SK-N-SH treated with all-trans-retinoic acid at 6 μM for 48 hours (cell line): ENCODE data around the gene THSD4.

Source experiments
- ATAC-seq: fragments of 200-7000 bp; cut with Tn5 transposase; 3 replicates; pipeline ENCODE4 v1.9.1; 2020; ENCODE audit warnings: mild to moderate bottlenecking, moderate library complexity
- ARNTL ChIP-seq: fragments of 450-650 bp; formaldehyde crosslinking; IDR thresholded peaks from 2 replicates; pipeline ENCODE4 v1.5.0; 2020; ENCODE audit warnings: low read depth, mild to moderate bottlenecking, moderate library complexity, borderline replicate concordance
- BACH2 ChIP-seq: fragments of 250-450 bp; sonication (Bioruptor Pico); IDR thresholded peaks from 2 replicates; pipeline ENCODE4 v1.9.0; 2021; ENCODE audit warnings: mild to moderate bottlenecking, borderline replicate concordance
- ESRRG ChIP-seq: fragments of 250-450 bp; sonication (Bioruptor Pico); IDR thresholded peaks from 2 replicates; pipeline ENCODE4 v1.6.1; 2021; ENCODE audit warnings: mild to moderate bottlenecking
- GLIS3 ChIP-seq: fragments of 250-450 bp; sonication (Bioruptor Pico); IDR thresholded peaks from 2 replicates; pipeline ENCODE4 v1.5.0; 2020; ENCODE audit warnings: mild to moderate bottlenecking, moderate library complexity
- ISL1 ChIP-seq: fragments of 250-450 bp; sonication (Bioruptor Pico); IDR thresholded peaks from 2 replicates; pipeline ENCODE4 v2.1.2; 2022; ENCODE audit warnings: mild to moderate bottlenecking, moderate library complexity
- OSR1 ChIP-seq: fragments of 250-450 bp; sonication (Bioruptor Pico); IDR thresholded peaks from 2 replicates; pipeline ENCODE4 v1.8.0; 2022; ENCODE audit warnings: moderate library complexity, mild to moderate bottlenecking, inconsistent platforms
- PPARA ChIP-seq: fragments of 250-450 bp; sonication (Bioruptor Pico); IDR thresholded peaks from 2 replicates; pipeline ENCODE4 v1.5.0; 2020; ENCODE audit warnings: mild to moderate bottlenecking, borderline replicate concordance
- RARB ChIP-seq: fragments of 250-450 bp; sonication (Bioruptor Pico); IDR thresholded peaks from 2 replicates; pipeline ENCODE4 v1.8.0; 2021; ENCODE audit warnings: mild to moderate bottlenecking, moderate library complexity
- SNAI2 ChIP-seq: fragments of 250-450 bp; sonication (Bioruptor Pico); IDR thresholded peaks from 2 replicates; pipeline ENCODE4 v1.5.0; 2020; ENCODE audit warnings: mild to moderate bottlenecking, moderate library complexity
- TCF4 ChIP-seq: fragments of 250-450 bp; sonication (Bioruptor Pico); IDR thresholded peaks from 2 replicates; pipeline ENCODE4 v1.8.0; 2021; ENCODE audit warnings: mild to moderate bottlenecking, moderate library complexity, borderline replicate concordance
- TOX ChIP-seq: fragments of 250-450 bp; sonication (Bioruptor Pico); IDR thresholded peaks from 2 replicates; pipeline ENCODE4 v1.8.0; 2021; ENCODE audit warnings: mild to moderate bottlenecking, moderate library complexity, borderline replicate concordance
- TSHZ2 ChIP-seq: fragments of 250-450 bp; sonication (Bioruptor Pico); IDR thresholded peaks from 2 replicates; pipeline ENCODE4 v1.5.0; 2020; ENCODE audit warnings: mild to moderate bottlenecking, moderate library complexity
- ZC3H10 ChIP-seq: fragments of 250-450 bp; sonication (Bioruptor Pico); IDR thresholded peaks from 2 replicates; pipeline ENCODE4 v1.5.1; 2021; ENCODE audit warnings: mild to moderate bottlenecking, moderate library complexity
- ZFP3 ChIP-seq: fragments of 250-450 bp; sonication (Bioruptor Pico); IDR thresholded peaks from 2 replicates; pipeline ENCODE4 v1.5.0; 2020; ENCODE audit warnings: mild to moderate bottlenecking, moderate library complexity
- ZNF565 ChIP-seq: fragments of 450-650 bp; formaldehyde crosslinking; conservative IDR thresholded peaks from 2 replicates; pipeline ENCODE4 v1.5.0; 2020; ENCODE audit warnings: low read depth, mild to moderate bottlenecking, moderate library complexity
- ZNF70 ChIP-seq: fragments of 450-650 bp; formaldehyde crosslinking; IDR thresholded peaks from 2 replicates; pipeline ENCODE4 v1.5.0; 2020; ENCODE audit warnings: mild to moderate bottlenecking, moderate library complexity
- ZNF8 ChIP-seq: fragments of 450-650 bp; formaldehyde crosslinking; IDR thresholded peaks from 2 replicates; pipeline ENCODE4 v1.5.0; 2020; ENCODE audit warnings: mild to moderate bottlenecking, moderate library complexity
- TF ChIP-seq, protein P1 (sequence below): fragments of 250-450 bp; sonication (Bioruptor Pico); IDR thresholded peaks from 2 replicates; pipeline ENCODE4 v1.8.0; 2020; ENCODE audit warnings: mild to moderate bottlenecking, moderate library complexity, borderline replicate concordance
- TF ChIP-seq, protein P2 (sequence below): fragments of 250-450 bp; sonication (Bioruptor Pico); IDR thresholded peaks from 2 replicates; pipeline ENCODE4 v1.8.0; 2021; ENCODE audit warnings: low read depth, mild to moderate bottlenecking, moderate library complexity, borderline replicate concordance

The THSD4 gene

DNA sequence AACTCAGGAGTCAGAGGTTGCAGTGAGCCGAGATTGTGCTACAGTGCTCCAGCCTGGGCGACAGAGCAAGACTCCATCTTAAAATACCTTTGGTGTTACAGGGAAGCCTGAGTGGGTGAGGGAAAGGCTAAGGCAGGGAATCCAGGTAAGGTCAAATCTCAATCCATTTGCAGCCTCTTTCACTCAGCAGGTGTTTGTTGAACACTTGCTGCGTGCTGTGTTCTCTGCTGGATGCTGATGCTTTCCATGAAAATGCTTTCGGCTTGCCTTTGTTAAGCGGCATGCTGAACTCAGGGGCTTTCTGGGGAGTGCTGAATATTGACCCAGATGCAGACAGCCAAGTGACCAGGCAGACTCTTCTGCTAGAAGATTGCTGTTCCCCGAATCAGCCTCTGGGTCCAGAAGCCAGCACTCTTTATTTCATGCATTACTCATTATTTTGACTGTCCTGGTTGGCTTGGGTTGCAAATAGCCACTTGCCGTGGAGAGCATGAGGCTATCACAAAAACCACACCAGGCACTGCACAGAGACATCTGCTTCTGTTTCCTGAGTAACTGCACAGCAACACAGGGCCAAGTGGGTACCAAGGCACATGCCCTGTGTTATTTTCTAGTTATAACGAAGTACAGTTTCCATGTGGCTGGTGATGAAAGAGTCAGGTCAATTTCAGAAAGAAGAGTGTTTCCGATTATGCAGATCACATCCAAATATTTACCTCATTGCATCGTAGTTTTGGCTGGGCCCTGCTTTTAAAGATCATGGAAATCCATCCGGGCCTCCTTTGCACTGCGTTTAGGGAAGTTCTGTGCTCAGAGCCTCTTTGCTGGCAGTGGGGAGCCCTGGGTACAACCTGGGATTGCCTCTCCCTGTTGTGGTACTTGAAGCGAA lies 88.6 kb downstream of the THSD4 start:
- TF ChIP-seq RARB (CRISPR knock-in tag), result no peak
- no peak for TF ChIP-seq TCF4 (CRISPR knock-in tag)
- no peak for TF ChIP-seq PPARA (CRISPR knock-in tag)
- TF ChIP-seq ZNF8 (CRISPR knock-in tag), result no peak
- TF ChIP-seq OSR1 (CRISPR knock-in tag), result no peak
- no peak for TF ChIP-seq ARNTL (CRISPR knock-in tag)
- TF ChIP-seq, protein P1, sequence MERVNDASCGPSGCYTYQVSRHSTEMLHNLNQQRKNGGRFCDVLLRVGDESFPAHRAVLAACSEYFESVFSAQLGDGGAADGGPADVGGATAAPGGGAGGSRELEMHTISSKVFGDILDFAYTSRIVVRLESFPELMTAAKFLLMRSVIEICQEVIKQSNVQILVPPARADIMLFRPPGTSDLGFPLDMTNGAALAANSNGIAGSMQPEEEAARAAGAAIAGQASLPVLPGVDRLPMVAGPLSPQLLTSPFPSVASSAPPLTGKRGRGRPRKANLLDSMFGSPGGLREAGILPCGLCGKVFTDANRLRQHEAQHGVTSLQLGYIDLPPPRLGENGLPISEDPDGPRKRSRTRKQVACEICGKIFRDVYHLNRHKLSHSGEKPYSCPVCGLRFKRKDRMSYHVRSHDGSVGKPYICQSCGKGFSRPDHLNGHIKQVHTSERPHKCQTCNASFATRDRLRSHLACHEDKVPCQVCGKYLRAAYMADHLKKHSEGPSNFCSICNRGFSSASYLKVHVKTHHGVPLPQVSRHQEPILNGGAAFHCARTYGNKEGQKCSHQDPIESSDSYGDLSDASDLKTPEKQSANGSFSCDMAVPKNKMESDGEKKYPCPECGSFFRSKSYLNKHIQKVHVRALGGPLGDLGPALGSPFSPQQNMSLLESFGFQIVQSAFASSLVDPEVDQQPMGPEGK (CRISPR knock-in tag), result no peak
- TF ChIP-seq BACH2 (CRISPR knock-in tag), result no peak
- TF ChIP-seq, protein P2, sequence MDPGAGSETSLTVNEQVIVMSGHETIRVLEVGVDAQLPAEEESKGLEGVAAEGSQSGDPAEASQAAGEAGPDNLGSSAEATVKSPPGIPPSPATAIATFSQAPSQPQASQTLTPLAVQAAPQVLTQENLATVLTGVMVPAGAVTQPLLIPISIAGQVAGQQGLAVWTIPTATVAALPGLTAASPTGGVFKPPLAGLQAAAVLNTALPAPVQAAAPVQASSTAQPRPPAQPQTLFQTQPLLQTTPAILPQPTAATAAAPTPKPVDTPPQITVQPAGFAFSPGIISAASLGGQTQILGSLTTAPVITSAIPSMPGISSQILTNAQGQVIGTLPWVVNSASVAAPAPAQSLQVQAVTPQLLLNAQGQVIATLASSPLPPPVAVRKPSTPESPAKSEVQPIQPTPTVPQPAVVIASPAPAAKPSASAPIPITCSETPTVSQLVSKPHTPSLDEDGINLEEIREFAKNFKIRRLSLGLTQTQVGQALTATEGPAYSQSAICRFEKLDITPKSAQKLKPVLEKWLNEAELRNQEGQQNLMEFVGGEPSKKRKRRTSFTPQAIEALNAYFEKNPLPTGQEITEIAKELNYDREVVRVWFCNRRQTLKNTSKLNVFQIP, result no peak
- TF ChIP-seq SNAI2 (CRISPR knock-in tag), result no peak
- no peak for TF ChIP-seq ISL1 (CRISPR knock-in tag)
- no peak for TF ChIP-seq ZFP3
- no peak for TF ChIP-seq TSHZ2 (CRISPR knock-in tag)
- TF ChIP-seq ZNF565, result no peak
- no peak for TF ChIP-seq ZNF70 (CRISPR knock-in tag)
- TF ChIP-seq ESRRG (CRISPR knock-in tag), result no peak
- no peak; the same call in 2 of the 3 replicates for ATAC-seq

DNA sequence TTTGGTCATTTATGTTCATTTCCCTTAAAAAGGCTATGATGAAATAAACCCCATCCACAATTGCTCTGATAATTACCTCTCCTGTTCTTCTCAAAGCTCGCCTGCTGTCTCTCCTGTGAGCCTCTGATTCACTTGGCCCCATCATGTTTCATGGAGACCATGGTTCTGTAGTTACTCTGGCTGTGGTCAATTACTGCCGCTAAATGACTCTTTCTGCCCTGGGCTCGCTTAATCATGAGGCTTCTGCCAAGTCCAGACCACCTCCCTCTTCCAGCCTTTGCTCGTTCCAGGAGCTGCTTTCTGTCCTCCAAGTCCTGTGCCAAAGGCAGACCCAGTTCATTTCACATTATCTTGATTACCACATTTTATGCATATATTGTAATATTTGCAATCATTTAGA lies 91.9 kb downstream of the THSD4 start:
- ATAC-seq, result no peak
- TF ChIP-seq ZNF565 (no peak), ISL1 (CRISPR knock-in tag) (no peak), ARNTL (CRISPR knock-in tag) (no peak), TSHZ2 (CRISPR knock-in tag) (no peak), TCF4 (CRISPR knock-in tag) (no peak), PPARA (CRISPR knock-in tag) (no peak), GLIS3 (CRISPR knock-in tag) (no peak), ZC3H10 (CRISPR knock-in tag) (no peak), TOX (CRISPR knock-in tag) (no peak), ESRRG (CRISPR knock-in tag) (no peak)
- TF ChIP-seq, protein P2, result no peak
- TF ChIP-seq, all 23 proteins: peak for 0
